Astrocyte of the cerebellum (primary cell): ENCODE results near the gene MLANA.
A peak's percentile ranks its signal among the peaks of the same experiment; 100 is the strongest.

Source experiments
- DNase-seq: peaks from one replicate; pipeline ENCODE4 v3.0.0-alpha.2; 2011; ENCODE audit warnings: low read depth
- H3K4me3 ChIP-seq: 2 replicates; pipeline ENCODE4 v1.5.1; 2011; ENCODE audit warnings: mild to moderate bottlenecking, low read depth, low read length, moderate library complexity
- CTCF ChIP-seq: IDR thresholded peaks from 2 replicates; pipeline ENCODE4 v1.5.1; 2012; ENCODE audit warnings: low read length, low read depth, moderate library complexity, mild to moderate bottlenecking; ENCODE audit errors: missing control alignments
- in situ Hi-C: cut with HindIII; loops from 2 replicates; pipeline ENCODE4 v1.10.0; 2017; ENCODE audit warnings: low sequenced_read_pairs

MLANA gene

GRCh38 chr9:5884191-5884590 is 6.5 kb upstream of the MLANA start:
- in situ Hi-C loops, result no loop called here
- no peak for DNase-seq

GRCh38 chr9:5886114-5886939 is 4.4 kb upstream of the MLANA start:
- peak; percentile 98 for TF ChIP-seq CTCF
- H3K4me3 ChIP-seq, result no peak overlapping the region
- in situ Hi-C loops, result no loop called here
- peak; percentile 38 for DNase-seq

More at GRCh38 chr9:5884191-5884590, 6.5 kb upstream of the MLANA start:
- no peak for TF ChIP-seq CTCF
- H3K4me3 ChIP-seq, result no peak overlapping the region

- DNase-seq, result no peak
- in situ Hi-C loops, result no loop called here
- TF ChIP-seq CTCF, result no peak
- H3K4me3 ChIP-seq, result no peak overlapping the region
Measured at GRCh38 chr9:5892456-5893133, 1.9 kb downstream of the MLANA start.

GRCh38 chr9:5893134-5893505 is 2.4 kb downstream of the MLANA start:
- no peak for TF ChIP-seq CTCF
- in situ Hi-C loops, result no loop called here
- no peak for DNase-seq
- no peak overlapping the region for H3K4me3 ChIP-seq

- in situ Hi-C loops, result no loop called here
- TF ChIP-seq CTCF, result no peak
- no peak for DNase-seq
- no peak overlapping the region for H3K4me3 ChIP-seq
Measured at GRCh38 chr9:5893591-5894236, 3.0 kb downstream of the MLANA start.

GRCh38 chr9:5894237-5894959 is 3.7 kb downstream of the MLANA start:
- no peak for TF ChIP-seq CTCF
- DNase-seq, result no peak
- in situ Hi-C loops, result no loop called here
- no peak overlapping the region for H3K4me3 ChIP-seq
